SU-DHL-6 (cell line): ENCODE measurements around the gene TMEM184A.

Experiments
- CTCF ChIP-seq: fragments of 200-600 bp; sonication (generic); IDR thresholded peaks from one replicate; pipeline ENCODE4 v1.5.1; 2017; ENCODE audit warnings: antibody characterized with exemption, mild to moderate bottlenecking, low read length, moderate library complexity; ENCODE audit not compliant: insufficient read depth, poor library complexity, severe bottlenecking
- EZH2phosphoT487 ChIP-seq: fragments of 200-600 bp; sonication (generic), shearing (Covaris generic); conservative IDR thresholded peaks from 2 replicates; pipeline ENCODE4 v1.6.1; 2018; ENCODE audit warnings: mild to moderate bottlenecking, antibody characterized with exemption, low read length, moderate library complexity, mixed read lengths

- TF ChIP-seq CTCF (no peak), EZH2phosphoT487 (no peak)
Measured at GRCh38 chr7:1531263-1531978, 24.6 kb downstream of the TMEM184A start.
